MCF 10A (cell line): Measurements from ENCODE around the gene RPL36. TPM values are rescaled to one million over a fixed set of nuclear protein-coding genes. Genes with fewer than 3 reads are reported as not detected.

Source experiments
- BruUV-seq: library from RNA; stranded (reverse); fragments of 400-500 nt; replicated peaks from 2 replicates; lab custom pipeline; 2021; lab: Mats Ljungman, UMichigan
- CTCF ChIA-PET: fragments of 300-600 bp; sonication (Branson Sonifier 250); formaldehyde crosslinking; extraction: SDS; loops from one replicate; lab custom pipeline; 2021; ENCODE audit warnings: antibody characterized with exemption, inconsistent platforms; lab: Yijun Ruan, JAX
- POLR2A ChIA-PET: fragments of 300-600, 350-650 bp; sonication (Branson Sonifier 250); formaldehyde crosslinking; extraction: SDS; loops from one replicate; lab custom pipeline; 2020; ENCODE audit warnings: antibody characterized with exemption, inconsistent platforms; lab: Yijun Ruan, JAX
- DNase-seq: peaks from one replicate; pipeline ENCODE4 v3.0.0-alpha.2; 2018; ENCODE audit not compliant: unreplicated experiment
- H3K27ac Mint-ChIP-seq: one replicate; pipeline ENCODE4 v1.8.0; 2022; ENCODE audit warnings: mild to moderate bottlenecking, low read depth, mixed read lengths; ENCODE audit not compliant: unreplicated experiment
- H3K27me3 Mint-ChIP-seq: one replicate; pipeline ENCODE4 v1.8.0; 2022; ENCODE audit warnings: mixed read lengths; ENCODE audit not compliant: insufficient read depth, unreplicated experiment
- H3K36me3 Mint-ChIP-seq: one replicate; pipeline ENCODE4 v1.8.0; 2022; ENCODE audit warnings: mild to moderate bottlenecking, moderate library complexity, mixed read lengths; ENCODE audit not compliant: insufficient read depth, unreplicated experiment
- H3K4me1 Mint-ChIP-seq: one replicate; pipeline ENCODE4 v1.8.0; 2022; ENCODE audit warnings: mixed read lengths; ENCODE audit not compliant: insufficient read depth, unreplicated experiment
- H3K4me3 Mint-ChIP-seq: one replicate; pipeline ENCODE4 v1.8.0; 2022; ENCODE audit warnings: mild to moderate bottlenecking, moderate library complexity, mixed read lengths; ENCODE audit not compliant: unreplicated experiment
- H3K9me3 Mint-ChIP-seq: one replicate; pipeline ENCODE4 v1.8.0; 2022; ENCODE audit warnings: mixed read lengths; ENCODE audit not compliant: unreplicated experiment
- intact Hi-C: fragments of 100-400 bp; cut with micrococcal nuclease; formaldehyde crosslinking; loops from 2 replicates; pipeline ENCODE4 v1.14.1; 2022
- total RNA-seq: library from RNA; stranded (reverse); gene quantifications from 2 replicates; pipeline ENCODE4 v1.2.3, GENCODE V29; 2022
- TF ChIP-seq, protein P1 (sequence below): fragments of 200-600 bp; IDR thresholded peaks from one replicate; pipeline ENCODE4 v1.8.0; 2022; ENCODE audit warnings: antibody characterized with exemption, mild to moderate bottlenecking; ENCODE audit not compliant: unreplicated experiment

The RPL36 gene
- total RNA-seq, 1 experiment from 2014 or later: 1,569 TPM

DNA sequence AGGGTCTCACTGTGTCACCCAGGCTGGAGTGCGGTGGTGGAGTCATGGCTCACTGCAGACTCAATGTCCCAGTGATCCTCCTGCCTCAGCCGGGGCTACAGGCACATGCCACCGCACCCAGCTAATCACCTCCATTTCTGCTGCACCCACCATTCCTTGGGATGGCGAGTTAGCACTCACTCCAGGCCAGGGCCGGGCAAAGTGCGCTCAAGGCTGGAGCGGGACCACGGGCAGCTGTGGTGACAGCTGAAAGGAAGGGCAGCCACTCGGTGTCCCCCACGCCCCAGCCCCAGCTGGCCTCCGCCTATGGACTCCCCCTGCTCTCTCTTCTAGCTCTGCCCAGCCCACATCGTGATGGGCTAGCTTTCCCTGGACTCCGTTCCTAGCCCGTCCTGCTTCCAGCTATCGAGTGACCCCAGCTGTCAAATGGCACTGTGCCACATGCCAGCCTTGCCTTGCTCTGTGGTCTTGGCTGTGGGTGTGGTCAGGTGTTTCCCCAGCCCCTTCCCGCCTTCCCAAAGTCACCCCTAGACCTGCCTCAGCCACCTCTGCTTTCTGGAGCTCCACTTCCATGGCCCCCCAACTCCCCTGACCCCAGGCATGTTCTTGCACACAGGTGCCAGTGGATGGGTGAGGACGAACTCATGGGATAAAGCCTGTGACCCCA lies 13.9 kb upstream of the RPL36 start:
- no TSS peak for BruUV-seq
- CTCF ChIA-PET: interaction anchor here (0.5 to 2.4 kb wide), 3 partner anchors 11 to 78 kb away, joined by 3 to 8 read pairs (median 3); no protein-coding TSS in a partner anchor
- H3K27me3 Mint-ChIP-seq: no peaks in the 10 kb centered on the region
- DNase-seq: no peak
- no peaks in the 10 kb centered on the region for H3K9me3 Mint-ChIP-seq
- H3K27ac Mint-ChIP-seq: no peak overlapping the region
- H3K36me3 Mint-ChIP-seq: peaks cover 4% of the 10 kb centered on the region
- TF ChIP-seq, protein P1, sequence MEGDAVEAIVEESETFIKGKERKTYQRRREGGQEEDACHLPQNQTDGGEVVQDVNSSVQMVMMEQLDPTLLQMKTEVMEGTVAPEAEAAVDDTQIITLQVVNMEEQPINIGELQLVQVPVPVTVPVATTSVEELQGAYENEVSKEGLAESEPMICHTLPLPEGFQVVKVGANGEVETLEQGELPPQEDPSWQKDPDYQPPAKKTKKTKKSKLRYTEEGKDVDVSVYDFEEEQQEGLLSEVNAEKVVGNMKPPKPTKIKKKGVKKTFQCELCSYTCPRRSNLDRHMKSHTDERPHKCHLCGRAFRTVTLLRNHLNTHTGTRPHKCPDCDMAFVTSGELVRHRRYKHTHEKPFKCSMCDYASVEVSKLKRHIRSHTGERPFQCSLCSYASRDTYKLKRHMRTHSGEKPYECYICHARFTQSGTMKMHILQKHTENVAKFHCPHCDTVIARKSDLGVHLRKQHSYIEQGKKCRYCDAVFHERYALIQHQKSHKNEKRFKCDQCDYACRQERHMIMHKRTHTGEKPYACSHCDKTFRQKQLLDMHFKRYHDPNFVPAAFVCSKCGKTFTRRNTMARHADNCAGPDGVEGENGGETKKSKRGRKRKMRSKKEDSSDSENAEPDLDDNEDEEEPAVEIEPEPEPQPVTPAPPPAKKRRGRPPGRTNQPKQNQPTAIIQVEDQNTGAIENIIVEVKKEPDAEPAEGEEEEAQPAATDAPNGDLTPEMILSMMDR: no peak
- H3K4me1 Mint-ChIP-seq: peaks cover 17% of the 10 kb centered on the region
- H3K4me3 Mint-ChIP-seq: no peak overlapping the region
- intact Hi-C loops: no loop called here
- POLR2A ChIA-PET: interaction anchor here (0.7 to 2.1 kb wide), 4 partner anchors 11 to 1297 kb away, joined by 3 to 8 read pairs (median 4); partner anchors contain the start of genes RPL36, SAFB and SAFB2

DNA sequence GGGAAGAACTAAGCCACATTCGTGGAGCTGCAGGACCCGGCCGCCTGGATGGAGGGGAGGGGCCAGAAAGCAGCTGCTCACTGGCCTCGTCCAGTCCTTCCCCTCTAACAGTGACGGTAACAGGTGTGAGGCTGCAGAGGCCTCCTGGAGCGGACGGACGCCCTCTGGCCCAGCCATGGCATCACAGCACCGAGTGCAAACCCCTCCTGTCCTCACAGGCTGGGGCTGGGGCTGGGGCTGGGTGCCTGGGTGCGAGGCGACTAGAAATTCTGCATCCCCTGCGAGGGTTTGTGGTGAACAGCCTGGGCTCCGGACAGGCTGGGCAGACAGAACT lies 13.4 kb upstream of the RPL36 start:
- Mint-ChIP-seq H3K9me3 (no peaks in the 10 kb centered on the region), H3K27me3 (no peaks in the 10 kb centered on the region), H3K4me3 (no peak overlapping the region), H3K27ac (no peak overlapping the region), H3K36me3 (no peaks in the 10 kb centered on the region), H3K4me1 (peaks cover 22% of the 10 kb centered on the region)
- TF ChIP-seq, protein P1: no peak
- no peak for DNase-seq
- POLR2A ChIA-PET: interaction anchor here (0.7 to 2.1 kb wide), 2 partner anchors 13 to 1297 kb away, joined by 3 to 6 read pairs; partner anchors contain the start of gene RPL36
- intact Hi-C loops: no loop called here
- BruUV-seq: no TSS peak
- CTCF ChIA-PET: interaction anchor here (0.6 to 2.4 kb wide), 2 partner anchors 10 to 78 kb away, joined by 3 to 8 read pairs; no protein-coding TSS in a partner anchor

DNA sequence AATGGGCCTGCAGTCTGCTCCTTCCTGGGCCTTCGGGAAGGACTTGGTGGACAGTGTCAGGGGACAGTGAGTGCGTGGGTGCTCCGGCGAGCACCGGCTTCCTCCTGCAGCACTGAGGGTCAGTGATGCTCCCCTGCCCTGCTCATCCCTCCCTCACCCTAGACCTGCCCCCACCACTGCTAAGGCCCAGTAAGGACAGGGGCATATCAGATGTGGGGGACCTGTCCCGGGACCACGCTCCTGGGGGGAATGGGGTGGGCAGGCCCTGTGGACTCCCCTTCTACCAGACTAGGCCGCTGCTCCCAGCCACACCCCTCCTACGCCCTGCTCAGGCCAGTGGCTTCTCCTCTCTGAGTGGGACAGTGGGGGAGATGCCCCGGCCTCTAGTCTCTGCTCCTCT lies 13.0 kb upstream of the RPL36 start:
- no peaks in the 10 kb centered on the region for H3K27me3 Mint-ChIP-seq
- POLR2A ChIA-PET: interaction anchor here (2.1 kb wide), 1 partner anchor 13 kb away, joined by 6 read pairs; the partner anchor contains the start of gene RPL36
- no peaks in the 10 kb centered on the region for H3K36me3 Mint-ChIP-seq
- CTCF ChIA-PET: interaction anchor here (0.6 to 2.4 kb wide), 2 partner anchors 10 to 77 kb away, joined by 3 to 8 read pairs; no protein-coding TSS in a partner anchor
- no peak overlapping the region for H3K4me3 Mint-ChIP-seq
- intact Hi-C loops: no loop called here
- no TSS peak for BruUV-seq
- no peak for DNase-seq
- H3K27ac Mint-ChIP-seq: no peak overlapping the region
- no peaks in the 10 kb centered on the region for H3K9me3 Mint-ChIP-seq
- TF ChIP-seq, protein P1: no peak
- peaks cover 26% of the 10 kb centered on the region for H3K4me1 Mint-ChIP-seq

DNA sequence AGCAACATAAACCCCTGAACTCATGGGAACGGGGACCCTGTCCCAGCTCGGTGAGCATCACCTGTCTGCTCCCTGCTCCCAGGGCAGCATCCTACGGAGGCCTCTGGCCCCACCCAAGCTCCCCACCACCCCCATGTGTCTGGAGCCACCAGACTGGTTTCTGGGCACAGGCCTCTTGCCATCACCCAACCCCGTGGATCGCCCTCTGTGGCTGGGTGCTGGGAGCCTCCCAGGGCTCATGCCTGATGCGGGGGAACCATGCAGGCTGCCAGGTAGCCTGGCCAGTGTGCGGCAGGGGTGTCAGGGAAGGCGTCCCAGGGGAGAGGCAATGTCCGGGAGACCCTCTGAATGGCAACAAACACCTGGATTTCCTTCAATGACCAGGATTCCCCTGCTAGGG lies 12.5 kb upstream of the RPL36 start:
- no peaks in the 10 kb centered on the region for H3K27me3 Mint-ChIP-seq
- no peak overlapping the region for H3K27ac Mint-ChIP-seq
- H3K9me3 Mint-ChIP-seq: no peaks in the 10 kb centered on the region
- intact Hi-C loops: no loop called here
- no peaks in the 10 kb centered on the region for H3K36me3 Mint-ChIP-seq
- no peak for DNase-seq
- H3K4me3 Mint-ChIP-seq: no peak overlapping the region
- ChIA-PET POLR2A (no interaction called here), CTCF (interaction anchor here (1.0 to 2.4 kb wide), 2 partner anchors 10 to 12 kb away, joined by 4 to 8 read pairs; no protein-coding TSS in a partner anchor)
- TF ChIP-seq, protein P1: no peak
- no TSS peak for BruUV-seq
- peaks cover 30% of the 10 kb centered on the region for H3K4me1 Mint-ChIP-seq
